Stimulated activated CD8-positive, alpha-beta memory T cell treated with anti-CD3 and anti-CD28 coated beads, Interleukin-4, amount 100 ng/mL, for 1 hour (primary cell): ENCODE data around the gene CORO1C.

Experiments
- DNase-seq, 2 donors: peaks; one replicate each; pipeline ENCODE4 v3.0.0-alpha.2; 2020; ENCODE audit warnings: low read depth in 2 of 2, low spot score in 1 of 2

Gene CORO1C

GRCh38 chr12:108653082-108653516 is 78.2 kb downstream of the CORO1C start:
- DNase-seq = no peak

- no peak for DNase-seq
Observed at GRCh38 chr12:108650083-108650482, 81.2 kb downstream of the CORO1C start.

GRCh38 chr12:108649669-108650068 is 81.6 kb downstream of the CORO1C start:
- DNase-seq = no peak

GRCh38 chr12:108649126-108649525 is 82.2 kb downstream of the CORO1C start:
- DNase-seq = no peak

- DNase-seq = no peak
Observed at GRCh38 chr12:108648371-108648770, 82.9 kb downstream of the CORO1C start.

GRCh38 chr12:108647585-108648287 is 83.6 kb downstream of the CORO1C start:
- no peak for DNase-seq

GRCh38 chr12:108646600-108647579 is 84.4 kb downstream of the CORO1C start:
- DNase-seq = no peak

GRCh38 chr12:108645686-108646599 is 85.4 kb downstream of the CORO1C start:
- no peak for DNase-seq

GRCh38 chr12:108644811-108645120 is 86.6 kb downstream of the CORO1C start:
- DNase-seq = no peak

- DNase-seq = no peak
Observed at GRCh38 chr12:108643941-108644810, 87.1 kb downstream of the CORO1C start.

GRCh38 chr12:108642899-108643654 is 88.2 kb downstream of the CORO1C start:
- no peak for DNase-seq

- no peak for DNase-seq
Observed at GRCh38 chr12:108642269-108642870, 88.9 kb downstream of the CORO1C start.

- no peak for DNase-seq
Observed at GRCh38 chr12:108641446-108642268, 89.7 kb downstream of the CORO1C start.

GRCh38 chr12:108640802-108641445 is 90.4 kb downstream of the CORO1C start:
- DNase-seq = no peak

- DNase-seq = no peak
Observed at GRCh38 chr12:108638997-108639822, 92.1 kb downstream of the CORO1C start.

GRCh38 chr12:108638141-108638827 is 93.0 kb downstream of the CORO1C start:
- no peak for DNase-seq
